GM06990 (cell line): Measurements from ENCODE around the gene EIPR1.
"Not testable (repeated sequence)": the region's sequence is repeated elsewhere in the genome, so short reads cannot be mapped to it uniquely, and the experiment has no call there.

ENCODE experiments used
- DNase-seq: peaks from one replicate; pipeline ENCODE4 v3.0.0-alpha.2; 2011; ENCODE audit not compliant: insufficient read length; ENCODE audit errors: extremely low read depth
- H3K27me3 ChIP-seq: replicated peaks from 2 replicates; pipeline ENCODE4 v1.6.0; 2011; ENCODE audit warnings: low read length; ENCODE audit not compliant: control insufficient read depth, insufficient read depth
- H3K36me3 ChIP-seq: 2 replicates; pipeline ENCODE4 v1.5.1; 2011; ENCODE audit warnings: low read length; ENCODE audit not compliant: control insufficient read depth, insufficient read depth
- H3K4me3 ChIP-seq: replicated peaks from 2 replicates; pipeline ENCODE4 v1.5.1; 2011; ENCODE audit warnings: low read depth, mild to moderate bottlenecking, control low read depth, low read length
- CTCF ChIP-seq: IDR thresholded peaks from 2 replicates; pipeline ENCODE4 v1.5.1; 2011; ENCODE audit warnings: low read length, control low read depth, mild to moderate bottlenecking, inconsistent platforms; ENCODE audit not compliant: insufficient read depth, poor library complexity, severe bottlenecking

EIPR1 gene

GRCh38 chr2:3289971-3290370 lies 87.6 kb downstream of the EIPR1 start:
- Histone ChIP-seq H3K4me3 (no peak overlapping the region), H3K27me3 (no peaks in the 10 kb centered on the region), H3K36me3 (no peaks in the 10 kb centered on the region; the same call in none of the 2 replicates)
- TF ChIP-seq CTCF = no peak
- no peak for DNase-seq

DNA sequence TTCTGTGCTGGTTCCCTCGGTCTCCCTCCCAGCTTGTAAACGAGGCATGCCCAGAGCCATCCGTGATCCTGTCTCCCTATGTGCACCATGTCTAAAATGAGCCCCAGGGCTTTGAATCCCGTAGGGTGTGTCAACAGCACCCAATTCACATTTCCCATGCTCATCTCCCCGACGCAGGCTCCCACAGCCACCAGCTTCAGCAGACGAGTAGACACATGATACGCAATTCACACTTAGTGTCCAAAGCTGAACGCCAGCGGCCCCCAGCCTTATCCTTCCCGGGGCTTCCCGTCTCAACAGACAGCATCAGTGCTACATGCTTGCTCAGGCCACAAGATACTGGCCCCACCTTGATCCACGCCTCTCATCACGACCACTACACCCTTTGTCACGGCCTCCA lies 88.1 kb downstream of the EIPR1 start:
- H3K36me3 ChIP-seq = no peaks in the 10 kb centered on the region; the same call in none of the 2 replicates

GRCh38 chr2:3289171-3289515 lies 88.5 kb downstream of the EIPR1 start:
- no peak for TF ChIP-seq CTCF
- DNase-seq = no peak
- H3K36me3 ChIP-seq = no peaks in the 10 kb centered on the region; the same call in none of the 2 replicates
- H3K4me3 ChIP-seq = no peak overlapping the region
- no peaks in the 10 kb centered on the region for H3K27me3 ChIP-seq

More for the DNA sequence above, 88.1 kb downstream of the EIPR1 start:
- DNase-seq = no peak
- no peak for TF ChIP-seq CTCF
- no peak overlapping the region for H3K4me3 ChIP-seq
- H3K27me3 ChIP-seq = no peaks in the 10 kb centered on the region

DNA sequence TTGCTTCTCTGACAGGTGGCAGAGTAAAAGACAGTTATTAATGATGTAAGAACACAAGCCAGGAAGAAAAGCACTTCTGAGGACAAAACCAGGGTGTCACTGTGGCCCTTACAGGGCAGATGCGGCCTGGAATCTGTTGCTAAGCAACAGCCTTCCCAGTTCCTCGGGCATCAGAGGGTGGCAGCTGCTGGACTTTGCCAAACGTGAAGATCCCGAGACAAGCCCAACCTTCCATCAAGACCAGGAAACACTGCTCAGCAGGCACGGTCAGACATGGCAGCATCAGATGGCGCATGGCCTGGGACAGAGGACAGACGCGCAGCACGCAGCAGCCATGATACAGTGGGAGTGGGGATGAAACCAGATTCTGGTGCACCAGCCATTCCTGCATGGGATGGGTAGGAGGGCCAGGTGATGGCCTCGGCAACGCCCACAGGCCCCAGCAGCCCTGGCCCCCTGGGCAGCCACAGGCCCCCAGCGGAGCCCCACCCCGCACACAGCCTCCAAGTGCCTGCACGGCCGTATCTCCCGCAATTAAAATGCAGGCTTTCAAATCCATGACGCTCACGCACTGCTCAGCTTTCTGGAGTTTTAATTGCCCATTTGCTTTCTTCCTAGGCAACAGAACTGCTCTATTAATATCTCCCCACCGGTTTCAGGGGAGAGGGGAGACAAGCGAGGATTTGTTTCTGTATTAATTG lies 89.0 kb downstream of the EIPR1 start:
- no peak for TF ChIP-seq CTCF

DNA sequence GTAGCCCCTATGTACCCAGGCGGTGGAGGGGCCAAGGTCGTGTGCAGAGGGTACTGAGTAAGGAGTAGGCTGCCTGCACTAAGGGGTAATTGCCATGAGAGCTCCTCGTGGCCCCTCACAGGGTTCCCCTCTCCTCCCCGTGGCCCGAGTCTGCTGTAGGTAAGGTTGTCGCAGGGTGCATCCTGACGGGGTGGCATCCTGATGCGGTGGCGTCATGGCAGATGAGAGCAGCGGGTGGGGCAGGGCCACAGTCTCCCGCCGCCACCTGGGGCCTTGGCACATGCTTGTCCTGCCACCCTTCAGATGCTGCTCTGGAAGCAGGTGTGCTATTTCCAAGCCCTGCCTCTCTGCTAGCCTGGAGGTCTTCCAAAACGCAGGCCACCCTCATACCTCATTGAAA lies 89.7 kb downstream of the EIPR1 start:
- no peak for DNase-seq
- H3K27me3 ChIP-seq = no peaks in the 10 kb centered on the region
- H3K4me3 ChIP-seq = no peak overlapping the region
- H3K36me3 ChIP-seq = no peaks in the 10 kb centered on the region; the same call in none of the 2 replicates
- TF ChIP-seq CTCF = no peak

More for the DNA sequence above, 89.0 kb downstream of the EIPR1 start:
- DNase-seq = no peak
- no peaks in the 10 kb centered on the region for H3K27me3 ChIP-seq
- H3K36me3 ChIP-seq = no peaks in the 10 kb centered on the region; the same call in none of the 2 replicates
- H3K4me3 ChIP-seq = no peak overlapping the region

- not testable (repeated sequence) for H3K27me3 ChIP-seq, DNase-seq, H3K36me3 ChIP-seq, H3K4me3 ChIP-seq
These were observed 91.0 kb downstream of the EIPR1 start for GRCh38 chr2:3286646-3287036.
